ENCODE results near the gene FCMR.

- no peak for TF ChIP-seq CTCF (IDR thresholded peaks at IDR 0.05)
- TF ChIP-seq POLR2A (IDR thresholded peaks at IDR 0.05) = no peak
Measured at GRCh38 chr1:206921772-206922265, at the start of gene FCMR.

Measured in ovary (tissue), 3 donors.